ENCODE results near the gene TMED3.

- TF ChIP-seq, protein P1, sequence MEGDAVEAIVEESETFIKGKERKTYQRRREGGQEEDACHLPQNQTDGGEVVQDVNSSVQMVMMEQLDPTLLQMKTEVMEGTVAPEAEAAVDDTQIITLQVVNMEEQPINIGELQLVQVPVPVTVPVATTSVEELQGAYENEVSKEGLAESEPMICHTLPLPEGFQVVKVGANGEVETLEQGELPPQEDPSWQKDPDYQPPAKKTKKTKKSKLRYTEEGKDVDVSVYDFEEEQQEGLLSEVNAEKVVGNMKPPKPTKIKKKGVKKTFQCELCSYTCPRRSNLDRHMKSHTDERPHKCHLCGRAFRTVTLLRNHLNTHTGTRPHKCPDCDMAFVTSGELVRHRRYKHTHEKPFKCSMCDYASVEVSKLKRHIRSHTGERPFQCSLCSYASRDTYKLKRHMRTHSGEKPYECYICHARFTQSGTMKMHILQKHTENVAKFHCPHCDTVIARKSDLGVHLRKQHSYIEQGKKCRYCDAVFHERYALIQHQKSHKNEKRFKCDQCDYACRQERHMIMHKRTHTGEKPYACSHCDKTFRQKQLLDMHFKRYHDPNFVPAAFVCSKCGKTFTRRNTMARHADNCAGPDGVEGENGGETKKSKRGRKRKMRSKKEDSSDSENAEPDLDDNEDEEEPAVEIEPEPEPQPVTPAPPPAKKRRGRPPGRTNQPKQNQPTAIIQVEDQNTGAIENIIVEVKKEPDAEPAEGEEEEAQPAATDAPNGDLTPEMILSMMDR (IDR thresholded peaks at IDR 0.05), result no peak
- no peak for TF ChIP-seq POLR2AphosphoS5 (IDR thresholded peaks at IDR 0.05; ENCODE audit: low read depth, low read length)
- TF ChIP-seq REST (IDR thresholded peaks at IDR 0.05; ENCODE audit: insufficient read depth in 1 of 2, low read depth in 2 of 2, low read length in 1 of 2), result no peak
- no peak for TF ChIP-seq TCF7L2 (IDR thresholded peaks at IDR 0.05; ENCODE audit: low read depth, low read length)
These were observed 11.0 kb downstream of the TMED3 start for GRCh38 chr15:79321876-79322275.
